Measurements from ENCODE around the gene PIEZO2. TPM values are rescaled to one million over a fixed set of nuclear protein-coding genes. Genes with fewer than 3 reads are reported as not detected.

Gene PIEZO2
- total RNA-seq, 1 experiment from 2014 or later = 10.7 TPM

DNA sequence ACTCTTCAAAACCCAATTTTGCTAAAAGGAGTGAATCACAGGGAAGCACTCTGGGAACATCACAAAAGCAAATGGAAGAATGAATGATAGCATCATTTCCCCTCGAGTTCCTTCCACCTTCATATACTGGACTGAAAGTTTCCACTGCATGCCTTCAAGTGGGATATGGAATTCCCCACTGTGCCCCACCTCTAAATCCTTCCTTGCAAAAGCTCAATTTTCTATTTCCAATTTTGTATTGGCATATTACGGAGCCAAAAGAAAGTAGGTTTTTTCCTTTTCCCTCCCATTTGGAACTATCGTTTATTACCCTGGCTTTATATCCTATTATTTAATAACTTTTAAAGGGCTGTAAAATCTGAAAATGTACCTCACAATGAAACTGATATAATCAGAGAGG lies 149.3 kb downstream of the PIEZO2 start:
- TF ChIP-seq FOXK1 (CRISPR knock-in tag; IDR thresholded peaks at IDR 0.05) (no peak), ZNF121 (CRISPR knock-in tag; IDR thresholded peaks at IDR 0.05) (no peak), JUN (CRISPR knock-in tag; IDR thresholded peaks at IDR 0.05) (no peak), ZNF138 (CRISPR knock-in tag; conservative IDR thresholded peaks at IDR 0.05) (no peak), CREM (CRISPR knock-in tag; IDR thresholded peaks at IDR 0.05) (no peak)
- TF ChIP-seq, protein P1, sequence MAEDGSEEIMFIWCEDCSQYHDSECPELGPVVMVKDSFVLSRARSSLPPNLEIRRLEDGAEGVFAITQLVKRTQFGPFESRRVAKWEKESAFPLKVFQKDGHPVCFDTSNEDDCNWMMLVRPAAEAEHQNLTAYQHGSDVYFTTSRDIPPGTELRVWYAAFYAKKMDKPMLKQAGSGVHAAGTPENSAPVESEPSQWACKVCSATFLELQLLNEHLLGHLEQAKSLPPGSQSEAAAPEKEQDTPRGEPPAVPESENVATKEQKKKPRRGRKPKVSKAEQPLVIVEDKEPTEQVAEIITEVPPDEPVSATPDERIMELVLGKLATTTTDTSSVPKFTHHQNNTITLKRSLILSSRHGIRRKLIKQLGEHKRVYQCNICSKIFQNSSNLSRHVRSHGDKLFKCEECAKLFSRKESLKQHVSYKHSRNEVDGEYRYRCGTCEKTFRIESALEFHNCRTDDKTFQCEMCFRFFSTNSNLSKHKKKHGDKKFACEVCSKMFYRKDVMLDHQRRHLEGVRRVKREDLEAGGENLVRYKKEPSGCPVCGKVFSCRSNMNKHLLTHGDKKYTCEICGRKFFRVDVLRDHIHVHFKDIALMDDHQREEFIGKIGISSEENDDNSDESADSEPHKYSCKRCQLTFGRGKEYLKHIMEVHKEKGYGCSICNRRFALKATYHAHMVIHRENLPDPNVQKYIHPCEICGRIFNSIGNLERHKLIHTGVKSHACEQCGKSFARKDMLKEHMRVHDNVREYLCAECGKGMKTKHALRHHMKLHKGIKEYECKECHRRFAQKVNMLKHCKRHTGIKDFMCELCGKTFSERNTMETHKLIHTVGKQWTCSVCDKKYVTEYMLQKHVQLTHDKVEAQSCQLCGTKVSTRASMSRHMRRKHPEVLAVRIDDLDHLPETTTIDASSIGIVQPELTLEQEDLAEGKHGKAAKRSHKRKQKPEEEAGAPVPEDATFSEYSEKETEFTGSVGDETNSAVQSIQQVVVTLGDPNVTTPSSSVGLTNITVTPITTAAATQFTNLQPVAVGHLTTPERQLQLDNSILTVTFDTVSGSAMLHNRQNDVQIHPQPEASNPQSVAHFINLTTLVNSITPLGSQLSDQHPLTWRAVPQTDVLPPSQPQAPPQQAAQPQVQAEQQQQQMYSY (CRISPR knock-in tag; IDR thresholded peaks at IDR 0.05) = no peak
- DNase-seq (ENCODE audit: low spot score) (no peak), ATAC-seq (no peak)
- H3K4me3 Mint-ChIP-seq = no peak overlapping the region
- POLR2A ChIA-PET = no interaction called here
- peaks cover 17% of the 10 kb centered on the region for H3K36me3 Mint-ChIP-seq
- H3K27me3 Mint-ChIP-seq (ENCODE audit: low read depth) = no peaks in the 10 kb centered on the region
- no peak overlapping the region for H3K27ac Mint-ChIP-seq
- H3K4me1 Mint-ChIP-seq = peaks cover 14% of the 10 kb centered on the region
- CTCF ChIA-PET = no interaction called here
- H3K9me3 Mint-ChIP-seq = peaks cover 25% of the 10 kb centered on the region

GRCh38 chr18:10997885-10998284 lies 151.5 kb downstream of the PIEZO2 start:
- POLR2A ChIA-PET = no interaction called here
- peaks cover 18% of the 10 kb centered on the region for H3K36me3 Mint-ChIP-seq
- ATAC-seq (no peak), DNase-seq (ENCODE audit: low spot score) (no peak)
- no peak overlapping the region for H3K4me3 Mint-ChIP-seq
- CTCF ChIA-PET = no interaction called here
- no peak for TF ChIP-seq EMX1 (CRISPR knock-in tag; IDR thresholded peaks at IDR 0.05)
- no peak for TF ChIP-seq ZNF219 (CRISPR knock-in tag; IDR thresholded peaks at IDR 0.05; ENCODE audit: borderline replicate concordance)
- no peak for TF ChIP-seq MXD4 (CRISPR knock-in tag; IDR thresholded peaks at IDR 0.05; ENCODE audit: borderline replicate concordance)
- no peak for TF ChIP-seq FOXJ3 (CRISPR knock-in tag; IDR thresholded peaks at IDR 0.05; ENCODE audit: borderline replicate concordance)
- TF ChIP-seq CREM (CRISPR knock-in tag; IDR thresholded peaks at IDR 0.05) = no peak
- TF ChIP-seq NFE2L1 (CRISPR knock-in tag; IDR thresholded peaks at IDR 0.05) = no peak
- TF ChIP-seq ESRRA (CRISPR knock-in tag; IDR thresholded peaks at IDR 0.05; ENCODE audit: borderline replicate concordance) = no peak
- TF ChIP-seq GABPB1 (CRISPR knock-in tag; IDR thresholded peaks at IDR 0.05) = no peak
- TF ChIP-seq SP1 (CRISPR knock-in tag; conservative IDR thresholded peaks at IDR 0.05) = no peak
- no peak for TF ChIP-seq JAZF1 (CRISPR knock-in tag; IDR thresholded peaks at IDR 0.05)
- no peak for TF ChIP-seq CREB1 (CRISPR knock-in tag; IDR thresholded peaks at IDR 0.05)
- TF ChIP-seq, protein P2, sequence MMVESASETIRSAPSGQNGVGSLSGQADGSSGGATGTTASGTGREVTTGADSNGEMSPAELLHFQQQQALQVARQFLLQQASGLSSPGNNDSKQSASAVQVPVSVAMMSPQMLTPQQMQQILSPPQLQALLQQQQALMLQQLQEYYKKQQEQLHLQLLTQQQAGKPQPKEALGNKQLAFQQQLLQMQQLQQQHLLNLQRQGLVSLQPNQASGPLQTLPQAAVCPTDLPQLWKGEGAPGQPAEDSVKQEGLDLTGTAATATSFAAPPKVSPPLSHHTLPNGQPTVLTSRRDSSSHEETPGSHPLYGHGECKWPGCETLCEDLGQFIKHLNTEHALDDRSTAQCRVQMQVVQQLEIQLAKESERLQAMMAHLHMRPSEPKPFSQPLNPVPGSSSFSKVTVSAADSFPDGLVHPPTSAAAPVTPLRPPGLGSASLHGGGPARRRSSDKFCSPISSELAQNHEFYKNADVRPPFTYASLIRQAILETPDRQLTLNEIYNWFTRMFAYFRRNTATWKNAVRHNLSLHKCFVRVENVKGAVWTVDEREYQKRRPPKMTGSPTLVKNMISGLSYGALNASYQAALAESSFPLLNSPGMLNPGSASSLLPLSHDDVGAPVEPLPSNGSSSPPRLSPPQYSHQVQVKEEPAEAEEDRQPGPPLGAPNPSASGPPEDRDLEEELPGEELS (CRISPR knock-in tag; IDR thresholded peaks at IDR 0.05) = no peak
- no peak for TF ChIP-seq NR2C2 (CRISPR knock-in tag; IDR thresholded peaks at IDR 0.05)
- no peak overlapping the region for H3K27ac Mint-ChIP-seq
- H3K27me3 Mint-ChIP-seq (ENCODE audit: low read depth) = no peaks in the 10 kb centered on the region
- peaks cover 35% of the 10 kb centered on the region for H3K9me3 Mint-ChIP-seq
- H3K4me1 Mint-ChIP-seq = peaks cover 10% of the 10 kb centered on the region

- Mint-ChIP-seq H3K4me3 (no peak overlapping the region), H3K9me3 (peaks cover 49% of the 10 kb centered on the region), H3K27me3 (ENCODE audit: low read depth) (no peaks in the 10 kb centered on the region), H3K36me3 (peaks cover 26% of the 10 kb centered on the region), H3K4me1 (no peaks in the 10 kb centered on the region), H3K27ac (no peak overlapping the region)
- TF ChIP-seq, protein P1 (CRISPR knock-in tag; IDR thresholded peaks at IDR 0.05) = no peak
- no peak for TF ChIP-seq FOXK1 (CRISPR knock-in tag; IDR thresholded peaks at IDR 0.05)
- no peak for ATAC-seq
- no peak for DNase-seq (ENCODE audit: low spot score)
- ChIA-PET POLR2A (no interaction called here), CTCF (no interaction called here)
Observed at GRCh38 chr18:10995550-10995949, 153.8 kb downstream of the PIEZO2 start.
